Neural cell (in vitro differentiated cells): ENCODE results near the gene CST1. TPM values are rescaled to one million over a fixed set of nuclear protein-coding genes. Genes with fewer than 3 reads are reported as not detected.
"Not testable (repeated sequence)": the region's sequence is repeated elsewhere in the genome, so short reads cannot be mapped to it uniquely, and the experiment has no call there.

Source experiments
- H2AFZ ChIP-seq: fragments of 200-600, 300-800 bp; sonication (generic), shearing (Covaris generic); 2 replicates; pipeline ENCODE4 v1.6.0; 2014; ENCODE audit warnings: low read depth, mild to moderate bottlenecking, antibody characterized with exemption, low read length, moderate library complexity
- H3F3A ChIP-seq: fragments of 200-600 bp; shearing (Covaris generic); 2 replicates; pipeline ENCODE4 v1.6.1; 2016; ENCODE audit warnings: mild to moderate bottlenecking, moderate library complexity, mixed read lengths, antibody characterized with exemption, low read length; ENCODE audit not compliant: insufficient read depth, poor library complexity, severe bottlenecking
- H3K27ac ChIP-seq: fragments of 200-600, 300-800 bp; sonication (generic), shearing (Covaris generic); 2 replicates; pipeline ENCODE4 v1.5.1; 2014; ENCODE audit warnings: mild to moderate bottlenecking, low read length, moderate library complexity
- H3K27me3 ChIP-seq: fragments of 300-800, 200-600 bp; sonication (generic), shearing (Covaris generic); 2 replicates; pipeline ENCODE4 v1.6.0; 2014; ENCODE audit warnings: mild to moderate bottlenecking, low read depth, low read length, moderate library complexity; ENCODE audit not compliant: insufficient read depth
- H3K36me3 ChIP-seq: fragments of 300-800, 200-600 bp; sonication (generic), shearing (Covaris generic); 2 replicates; pipeline ENCODE4 v1.5.1; 2014; ENCODE audit warnings: mild to moderate bottlenecking, antibody characterized with exemption, low read length, moderate library complexity; ENCODE audit not compliant: insufficient read depth
- H3K4me2 ChIP-seq: fragments of 300-800, 200-600 bp; sonication (generic), shearing (Covaris generic); 2 replicates; pipeline ENCODE4 v1.6.0; 2014; ENCODE audit warnings: mild to moderate bottlenecking, low read length
- H3K4me3 ChIP-seq: fragments of 300-800, 200-600 bp; sonication (generic), shearing (Covaris generic); 2 replicates; pipeline ENCODE4 v1.5.1; 2014; ENCODE audit warnings: mild to moderate bottlenecking, low read length, moderate library complexity
- H3K79me2 ChIP-seq: fragments of 200-600 bp; shearing (Covaris generic); replicated peaks from 2 replicates; pipeline ENCODE4 v1.6.0; 2014; ENCODE audit warnings: mild to moderate bottlenecking, low read length, moderate library complexity; ENCODE audit not compliant: insufficient read depth
- H3K9ac ChIP-seq: fragments of 300-800, 200-600 bp; sonication (generic), shearing (Covaris generic); 2 replicates; pipeline ENCODE4 v1.6.1; 2016; ENCODE audit warnings: mild to moderate bottlenecking, low read length, mixed read lengths
- H3K9me2 ChIP-seq: fragments of 200-600 bp; shearing (Covaris generic); 2 replicates; pipeline ENCODE4 v1.6.1; 2016; ENCODE audit warnings: mild to moderate bottlenecking, low read length, mixed read lengths; ENCODE audit not compliant: insufficient read depth
- H3K9me3 ChIP-seq: fragments of 200-600, 300-800 bp; sonication (generic), shearing (Covaris generic); 2 replicates; pipeline ENCODE4 v1.6.1; 2016; ENCODE audit warnings: mild to moderate bottlenecking, mixed run types, low read length, moderate library complexity, mixed read lengths
- H4K20me1 ChIP-seq: fragments of 200-600 bp; shearing (Covaris generic); 2 replicates; pipeline ENCODE4 v1.6.1; 2016; ENCODE audit warnings: mild to moderate bottlenecking, mixed run types; ENCODE audit not compliant: insufficient read depth
- EP300 ChIP-seq: fragments of 450-650 bp; conservative IDR thresholded peaks from 2 replicates; pipeline ENCODE4 v1.6.1; 2014; ENCODE audit warnings: antibody characterized with exemption, mild to moderate bottlenecking, moderate library complexity; ENCODE audit not compliant: poor library complexity, severe bottlenecking
- EZH2 ChIP-seq: fragments of 200-600, 300-800 bp; shearing (Covaris generic), sonication (generic); IDR thresholded peaks from 2 replicates; pipeline ENCODE4 v1.6.1; 2014; ENCODE audit warnings: antibody characterized with exemption, low read length, borderline replicate concordance, mild to moderate bottlenecking; ENCODE audit not compliant: insufficient read depth, poor library complexity, severe bottlenecking
- MXI1 ChIP-seq: fragments of 450-650 bp; conservative IDR thresholded peaks from 2 replicates; pipeline ENCODE4 v1.6.1; 2014; ENCODE audit warnings: antibody characterized with exemption, mild to moderate bottlenecking; ENCODE audit not compliant: poor library complexity, severe bottlenecking
- POLR2AphosphoS5 ChIP-seq: IDR thresholded peaks from 2 replicates; pipeline ENCODE4 v1.6.1; 2012
- RAD21 ChIP-seq: fragments of 450-650 bp; conservative IDR thresholded peaks from 2 replicates; pipeline ENCODE4 v1.6.1; 2014; ENCODE audit warnings: antibody characterized with exemption, mild to moderate bottlenecking, moderate library complexity
- REST ChIP-seq: IDR thresholded peaks from 2 replicates; pipeline ENCODE4 v1.6.1; 2012; ENCODE audit warnings: borderline replicate concordance
- SMC3 ChIP-seq: fragments of 450-650 bp; conservative IDR thresholded peaks from 2 replicates; pipeline ENCODE4 v1.6.1; 2014; ENCODE audit warnings: antibody characterized with exemption, mild to moderate bottlenecking, moderate library complexity; ENCODE audit not compliant: poor library complexity
- TAF1 ChIP-seq: IDR thresholded peaks from 2 replicates; pipeline ENCODE4 v1.6.1; 2012; ENCODE audit warnings: low read depth
- polyA plus RNA-seq: library from polyadenylated mRNA; depleted of rRNA; stranded (reverse); fragments of >200 nt; gene quantifications from 2 replicates; pipeline ENCODE4 v1.2.3, GENCODE V29; 2014
- TF ChIP-seq, protein P1 (sequence below): fragments of 450-650 bp; IDR thresholded peaks from 2 replicates; pipeline ENCODE4 v1.5.1; 2014; ENCODE audit warnings: antibody characterized with exemption, mild to moderate bottlenecking, moderate library complexity; ENCODE audit not compliant: poor library complexity, severe bottlenecking

Gene CST1
- polyA plus RNA-seq, 1 donor from 2014 or later: not detected

GRCh38 chr20:23782366-23782983 is 31.7 kb upstream of the CST1 start:
- no peaks in the 10 kb centered on the region for H3K27me3 ChIP-seq
- no peak overlapping the region for H3K9ac ChIP-seq
- H3F3A ChIP-seq: no peaks in the 10 kb centered on the region
- no peaks in the 10 kb centered on the region for H3K36me3 ChIP-seq
- no peaks in the 10 kb centered on the region for H3K9me3 ChIP-seq
- H3K4me3 ChIP-seq: no peak overlapping the region
- no peak overlapping the region for H3K27ac ChIP-seq
- no peaks in the 10 kb centered on the region for H3K9me2 ChIP-seq
- no peaks in the 10 kb centered on the region for H4K20me1 ChIP-seq
- TF ChIP-seq EZH2 (no peak), POLR2AphosphoS5 (no peak), SMC3 (no peak), REST (no peak), TAF1 (no peak), RAD21 (no peak), EP300 (no peak), MXI1 (no peak)
- TF ChIP-seq, protein P1, sequence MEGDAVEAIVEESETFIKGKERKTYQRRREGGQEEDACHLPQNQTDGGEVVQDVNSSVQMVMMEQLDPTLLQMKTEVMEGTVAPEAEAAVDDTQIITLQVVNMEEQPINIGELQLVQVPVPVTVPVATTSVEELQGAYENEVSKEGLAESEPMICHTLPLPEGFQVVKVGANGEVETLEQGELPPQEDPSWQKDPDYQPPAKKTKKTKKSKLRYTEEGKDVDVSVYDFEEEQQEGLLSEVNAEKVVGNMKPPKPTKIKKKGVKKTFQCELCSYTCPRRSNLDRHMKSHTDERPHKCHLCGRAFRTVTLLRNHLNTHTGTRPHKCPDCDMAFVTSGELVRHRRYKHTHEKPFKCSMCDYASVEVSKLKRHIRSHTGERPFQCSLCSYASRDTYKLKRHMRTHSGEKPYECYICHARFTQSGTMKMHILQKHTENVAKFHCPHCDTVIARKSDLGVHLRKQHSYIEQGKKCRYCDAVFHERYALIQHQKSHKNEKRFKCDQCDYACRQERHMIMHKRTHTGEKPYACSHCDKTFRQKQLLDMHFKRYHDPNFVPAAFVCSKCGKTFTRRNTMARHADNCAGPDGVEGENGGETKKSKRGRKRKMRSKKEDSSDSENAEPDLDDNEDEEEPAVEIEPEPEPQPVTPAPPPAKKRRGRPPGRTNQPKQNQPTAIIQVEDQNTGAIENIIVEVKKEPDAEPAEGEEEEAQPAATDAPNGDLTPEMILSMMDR: no peak
- no peaks in the 10 kb centered on the region for H3K79me2 ChIP-seq
- H3K4me2 ChIP-seq: no peak overlapping the region
- no peak overlapping the region for H2AFZ ChIP-seq

- not testable (repeated sequence) for H3K4me3 ChIP-seq, H3K9ac ChIP-seq, H3K9me2 ChIP-seq
Observed at GRCh38 chr20:23778676-23779075, 27.9 kb upstream of the CST1 start.

DNA sequence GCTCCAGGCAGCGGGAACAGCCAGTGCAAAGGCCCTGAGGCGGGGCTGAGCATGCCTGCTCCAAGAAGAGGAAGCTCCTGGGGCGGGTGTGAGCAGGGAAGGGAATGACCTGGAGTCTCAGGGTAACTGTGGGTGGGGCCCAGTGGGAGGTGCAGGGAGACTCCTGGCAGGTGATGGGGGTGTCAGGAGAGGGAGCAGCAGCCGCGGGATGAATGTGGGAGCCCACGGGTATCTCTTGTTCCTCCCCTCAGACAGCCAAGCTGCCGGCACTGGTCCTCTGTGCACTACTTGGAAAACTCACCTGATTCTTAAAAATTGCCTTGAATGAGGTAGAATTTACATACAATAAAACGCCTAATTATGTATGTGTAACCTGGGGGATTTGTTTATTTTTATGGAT is 26.6 kb upstream of the CST1 start:
- not testable (repeated sequence) for H3K9me2 ChIP-seq, H3K36me3 ChIP-seq, H3K4me2 ChIP-seq, H2AFZ ChIP-seq, H3K9ac ChIP-seq, H3F3A ChIP-seq, H3K79me2 ChIP-seq, H3K27me3 ChIP-seq, H3K4me3 ChIP-seq, H3K27ac ChIP-seq, H4K20me1 ChIP-seq, H3K9me3 ChIP-seq

More at GRCh38 chr20:23778676-23779075, 27.9 kb upstream of the CST1 start:
- not testable (repeated sequence) for H3K4me2 ChIP-seq, H3K79me2 ChIP-seq, H3K36me3 ChIP-seq, H3K9me3 ChIP-seq, H3K27me3 ChIP-seq, H3K27ac ChIP-seq, H3F3A ChIP-seq, H2AFZ ChIP-seq, H4K20me1 ChIP-seq
